Colonic mucosa (tissue), 4 donors: Measurements from ENCODE around the gene DIRAS1. TPM values are rescaled to one million over a fixed set of nuclear protein-coding genes. Genes with fewer than 3 reads are reported as not detected.

Experiments used
- DNase-seq: peaks from one replicate; pipeline ENCODE4 v3.0.0-alpha.2; 2020
- H3K27ac ChIP-seq: fragments of 200-600 bp; one replicate; pipeline ENCODE4 v1.8.0; 2021
- H3K27me3 ChIP-seq: fragments of 200-600 bp; one replicate; pipeline ENCODE4 v1.8.0; 2021
- H3K36me3 ChIP-seq: fragments of 200-600 bp; one replicate; pipeline ENCODE4 v1.8.0; 2021
- H3K4me1 ChIP-seq: fragments of 200-600 bp; one replicate; pipeline ENCODE4 v1.8.0; 2021; ENCODE audit warnings: mild to moderate bottlenecking
- H3K4me3 ChIP-seq: fragments of 200-600 bp; one replicate; pipeline ENCODE4 v1.8.0; 2021
- H3K9ac ChIP-seq, 2 donors: one replicate each; pipeline ENCODE4 v1.7.0; 2013; ENCODE audit warnings: control low read depth in 2 of 2, low read depth in 2 of 2, low read length in 2 of 2
- H3K9me3 ChIP-seq: fragments of 200-600 bp; one replicate; pipeline ENCODE4 v1.8.0; 2021
- intact Hi-C: fragments of 100-400 bp; cut with DNase I; formaldehyde crosslinking; loops from one replicate; pipeline ENCODE4 v1.14.1; 2022
- total RNA-seq, 2 donors: library from RNA; stranded (reverse); fragmentation: NEBNext Ultra II Directional in 1 of 2; extraction: Animal tissue kit (Norgen Biotek cat#: 25700) in 1 of 2; gene quantifications; one replicate each; pipeline ENCODE4 v1.2.1, GENCODE V29; 2021
- TF ChIP-seq, protein P1 (sequence below): fragments of 200-600 bp; IDR thresholded peaks from one replicate; pipeline ENCODE4 v1.8.0; 2022; ENCODE audit warnings: antibody characterized with exemption, mild to moderate bottlenecking
- donor health status: healthy.
- donor health status: DM: no; HTN: no; CAD: no.
- donor health status: DM: no; HTN: no; CAD: no.

The DIRAS1 gene
- total RNA-seq, 2 donors from 2014 or later = 0.49 to 1.7 TPM

DNA sequence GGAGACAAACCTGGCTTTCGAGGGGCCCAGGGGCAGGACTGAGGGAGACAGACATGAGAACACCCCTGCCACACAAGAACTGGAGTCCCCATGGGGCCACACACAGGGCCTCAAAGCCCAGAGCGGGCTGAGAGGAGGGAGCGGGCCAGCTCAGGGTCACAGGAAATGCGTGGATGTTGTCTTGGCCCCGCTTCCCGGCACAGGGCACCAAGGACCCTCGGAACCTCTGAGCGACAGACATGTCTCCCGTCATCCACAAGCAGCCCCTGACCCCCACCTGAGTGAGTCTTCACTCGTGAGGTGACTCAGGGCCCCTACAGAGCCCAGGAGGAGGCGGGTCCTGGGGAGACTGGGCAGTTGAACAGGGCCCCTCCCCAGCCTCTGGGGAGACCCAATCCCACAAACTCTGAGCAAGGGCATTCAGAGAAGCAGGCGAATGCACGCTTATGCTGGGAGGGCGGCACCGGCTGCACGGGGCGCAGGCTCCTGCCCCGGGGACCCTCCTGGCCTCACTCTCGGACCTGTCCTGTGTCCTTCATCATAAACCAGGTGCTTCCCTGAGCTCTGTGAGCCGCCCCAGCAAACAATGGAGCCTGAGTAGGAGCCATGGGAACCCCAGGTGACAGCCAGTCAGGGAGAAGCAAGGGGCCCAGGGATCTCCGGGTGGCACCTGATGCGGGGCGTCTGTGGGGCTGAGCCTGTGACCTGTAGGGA lies 41.8 kb upstream of the DIRAS1 start:
- DNase-seq = no peak
- no peaks in the 10 kb centered on the region for H3K27me3 ChIP-seq
- H3K27ac ChIP-seq = no peak overlapping the region
- H3K9me3 ChIP-seq = no peaks in the 10 kb centered on the region
- no peak overlapping the region for H3K4me3 ChIP-seq
- H3K4me1 ChIP-seq = no peaks in the 10 kb centered on the region
- TF ChIP-seq, protein P1, sequence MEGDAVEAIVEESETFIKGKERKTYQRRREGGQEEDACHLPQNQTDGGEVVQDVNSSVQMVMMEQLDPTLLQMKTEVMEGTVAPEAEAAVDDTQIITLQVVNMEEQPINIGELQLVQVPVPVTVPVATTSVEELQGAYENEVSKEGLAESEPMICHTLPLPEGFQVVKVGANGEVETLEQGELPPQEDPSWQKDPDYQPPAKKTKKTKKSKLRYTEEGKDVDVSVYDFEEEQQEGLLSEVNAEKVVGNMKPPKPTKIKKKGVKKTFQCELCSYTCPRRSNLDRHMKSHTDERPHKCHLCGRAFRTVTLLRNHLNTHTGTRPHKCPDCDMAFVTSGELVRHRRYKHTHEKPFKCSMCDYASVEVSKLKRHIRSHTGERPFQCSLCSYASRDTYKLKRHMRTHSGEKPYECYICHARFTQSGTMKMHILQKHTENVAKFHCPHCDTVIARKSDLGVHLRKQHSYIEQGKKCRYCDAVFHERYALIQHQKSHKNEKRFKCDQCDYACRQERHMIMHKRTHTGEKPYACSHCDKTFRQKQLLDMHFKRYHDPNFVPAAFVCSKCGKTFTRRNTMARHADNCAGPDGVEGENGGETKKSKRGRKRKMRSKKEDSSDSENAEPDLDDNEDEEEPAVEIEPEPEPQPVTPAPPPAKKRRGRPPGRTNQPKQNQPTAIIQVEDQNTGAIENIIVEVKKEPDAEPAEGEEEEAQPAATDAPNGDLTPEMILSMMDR = no peak
- intact Hi-C loops = no loop called here
- H3K9ac ChIP-seq = no peak overlapping the region
- H3K36me3 ChIP-seq = no peaks in the 10 kb centered on the region

DNA sequence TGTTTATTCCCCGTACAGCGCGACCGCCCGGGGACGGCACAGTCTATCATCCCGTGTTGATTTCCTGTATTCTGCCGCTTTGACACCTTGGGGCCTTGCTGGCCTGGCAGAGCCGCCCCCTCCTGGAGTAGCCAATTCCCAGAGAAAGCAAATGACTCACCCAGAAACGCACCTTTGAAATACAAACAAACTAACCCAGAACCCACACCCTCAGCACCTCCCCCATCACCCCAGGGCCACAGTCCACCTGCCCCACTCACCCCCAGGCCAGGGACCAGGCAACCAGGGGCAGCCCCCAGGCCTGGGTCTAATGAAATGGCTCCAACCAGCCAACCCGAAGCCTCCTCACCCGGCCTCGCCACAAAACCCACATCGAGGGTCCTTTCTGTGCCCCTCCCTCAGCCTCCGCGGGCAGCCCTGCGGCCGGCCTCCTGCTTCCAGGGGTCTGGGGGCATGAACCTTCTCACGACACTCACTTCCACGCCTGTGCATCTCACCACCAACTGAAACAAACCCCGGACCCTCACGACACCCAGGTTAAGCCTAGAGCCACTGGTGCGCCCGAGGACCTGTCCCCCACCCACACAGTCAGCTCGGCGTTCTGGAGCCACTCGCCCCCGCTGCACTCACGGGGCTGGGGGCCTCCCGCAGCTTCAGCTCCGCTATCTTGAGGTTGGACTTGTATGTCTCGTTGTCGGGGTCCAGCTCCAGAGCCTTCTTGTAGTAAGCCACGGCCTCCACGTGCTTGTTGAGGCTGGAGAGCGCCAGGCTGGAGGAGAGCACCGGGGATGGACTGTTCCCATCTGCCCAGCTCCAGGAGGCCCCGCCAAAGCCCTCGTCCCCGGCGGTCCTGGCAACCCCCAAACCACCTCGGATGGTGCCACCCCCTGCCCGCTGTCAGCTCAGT lies 41.0 kb upstream of the DIRAS1 start:
- H3K36me3 ChIP-seq = no peaks in the 10 kb centered on the region
- DNase-seq = no peak
- H3K9me3 ChIP-seq = no peaks in the 10 kb centered on the region
- H3K27me3 ChIP-seq = no peaks in the 10 kb centered on the region
- TF ChIP-seq, protein P1 = no peak
- intact Hi-C loops = no loop called here
- no peaks in the 10 kb centered on the region for H3K4me1 ChIP-seq
- no peak overlapping the region for H3K4me3 ChIP-seq
- no peak overlapping the region for H3K27ac ChIP-seq
- no peak overlapping the region for H3K9ac ChIP-seq

DNA sequence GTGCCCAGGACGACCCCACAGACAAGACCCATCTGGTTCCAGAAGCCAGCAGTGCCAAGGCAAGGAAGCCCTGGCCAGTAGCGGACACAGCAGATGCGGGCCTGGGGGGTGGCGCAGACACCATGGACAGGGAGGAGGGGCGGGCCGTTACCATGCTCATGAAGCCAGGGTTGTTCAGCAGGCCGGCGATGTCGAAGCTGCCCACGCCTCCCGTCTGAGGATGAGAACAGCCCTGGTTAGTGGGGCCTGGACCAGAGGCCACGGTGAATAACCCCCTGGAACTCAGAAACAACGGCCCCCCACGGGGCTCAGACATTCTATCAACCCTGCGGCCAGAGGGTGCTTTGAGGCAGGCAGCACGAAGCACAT lies 40.1 kb upstream of the DIRAS1 start:
- Histone ChIP-seq H3K27ac (no peak overlapping the region), H3K27me3 (no peaks in the 10 kb centered on the region), H3K9ac (no peak overlapping the region), H3K4me1 (no peaks in the 10 kb centered on the region), H3K36me3 (no peaks in the 10 kb centered on the region), H3K9me3 (no peaks in the 10 kb centered on the region), H3K4me3 (no peak overlapping the region)
- TF ChIP-seq, protein P1 = no peak
- intact Hi-C loops = no loop called here
- DNase-seq = no peak

DNA sequence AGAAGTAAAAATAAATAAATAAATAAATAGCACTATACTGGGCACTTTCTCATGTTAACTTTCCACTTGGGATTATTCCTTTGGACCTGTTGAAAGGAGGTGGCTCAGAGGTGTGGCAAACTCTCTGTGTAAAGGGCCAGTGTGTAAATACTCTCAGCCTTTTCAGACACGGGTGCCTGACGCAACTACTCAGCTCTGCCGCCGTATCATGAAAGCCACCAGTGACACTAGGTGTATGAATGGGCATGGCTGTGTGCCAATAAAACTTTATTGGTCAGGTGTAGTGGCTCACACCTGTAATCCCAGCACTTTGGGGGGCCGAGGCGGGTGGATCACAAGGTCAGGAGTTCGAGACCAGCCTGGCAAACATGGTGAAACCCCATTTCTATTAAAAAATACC lies 38.8 kb upstream of the DIRAS1 start:
- H3K4me3 ChIP-seq = no peak overlapping the region
- H3K27ac ChIP-seq = no peak overlapping the region
- TF ChIP-seq, protein P1 = no peak
- intact Hi-C loops = no loop called here
- no peaks in the 10 kb centered on the region for H3K9me3 ChIP-seq
- DNase-seq = no peak
- H3K4me1 ChIP-seq = no peaks in the 10 kb centered on the region
- no peaks in the 10 kb centered on the region for H3K36me3 ChIP-seq
- H3K27me3 ChIP-seq = no peaks in the 10 kb centered on the region
- H3K9ac ChIP-seq = no peak overlapping the region

DNA sequence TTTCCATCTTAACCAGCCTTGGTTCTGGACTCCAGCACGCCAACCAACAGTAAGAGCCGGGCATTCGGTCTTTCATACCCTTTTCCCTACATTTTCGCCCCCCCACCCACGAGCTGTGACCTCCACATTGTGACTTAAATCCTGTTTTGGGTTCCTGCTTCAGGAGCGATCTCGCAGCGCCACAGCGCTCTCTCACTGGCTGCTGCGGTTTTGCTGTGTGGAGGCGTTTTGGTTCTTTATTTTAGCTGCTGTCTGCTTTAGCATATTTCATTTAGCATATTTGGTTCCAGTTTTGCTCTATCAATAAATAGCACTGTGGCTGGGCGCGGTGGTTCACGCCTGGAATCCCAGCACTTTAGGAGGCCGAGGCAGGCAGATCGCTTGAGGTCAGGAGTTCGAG lies 38.2 kb upstream of the DIRAS1 start:
- Histone ChIP-seq H3K9me3 (no peaks in the 10 kb centered on the region), H3K9ac (no peak overlapping the region), H3K27me3 (no peaks in the 10 kb centered on the region), H3K27ac (no peak overlapping the region), H3K36me3 (no peaks in the 10 kb centered on the region), H3K4me3 (no peak overlapping the region), H3K4me1 (no peaks in the 10 kb centered on the region)
- no peak for DNase-seq
- intact Hi-C loops = no loop called here
- TF ChIP-seq, protein P1 = no peak
